Heart left ventricle (tissue), 13 donors: Measurements from ENCODE around the gene PKLR.

Source experiments
- CTCF ChIP-seq, 12 donors: fragments of 200-600 bp; sonication (generic) in 4 of 12; IDR thresholded peaks; one replicate each; pipeline versions ENCODE4 v1.5.0 to v1.8.0; 2018 to 2022; ENCODE audit warnings: antibody characterized with exemption in 12 of 12, mild to moderate bottlenecking in 5 of 12
- POLR2A ChIP-seq, 2 donors: fragments of 450-650 bp; IDR thresholded peaks; one replicate each; pipeline ENCODE4 v1.6.1; 2017; ENCODE audit warnings: antibody characterized with exemption in 2 of 2, mild to moderate bottlenecking in 2 of 2, moderate library complexity in 2 of 2
- donor health status: ischemic (EF 13 %, LVEDD 7.1; RV severe dilation, severe dysfunction).
- donor health status: DM: no; HTN: yes; CAD: no.
- donor health status: DM: no; HTN: no; CAD: no.
- donor health status: ischemic (EF 25% LVEDD 6.9; RV normal size, moderate dysfunction).
- donor health status: ischemic (EF 25% LVEDD 5.7; RV mildly dilated, moderate dysfunction).
- donor health status: ischemic (EF 35%, LVEDD 5.7; RV mildly dilated, moderate dysfunction).
- donor health status: nonischemic (EF 11% LVEDD 7.7; RV severe dilation, severe dysfunction).
- donor health status: DM: yes; HTN: yes; CAD: no.
- donor health status: PGD.
- donor health status: ischemic (EF 29% LVEDD 5.4; RV normal size, mild dysfunction).
- donor health status: nonischemic (EF 23%, LVEDD 6.1; RV moderate dilation, normal function).

GRCh38 chr1:155241069-155241679 lies 60.1 kb downstream of the PKLR start:
- TF ChIP-seq CTCF (IDR thresholded peaks at IDR 0.05) (no peak), POLR2A (IDR thresholded peaks at IDR 0.05) (no peak)
